ENCODE results near the gene PPP1R3F. TPM values are rescaled to one million over a fixed set of nuclear protein-coding genes. Genes with fewer than 3 reads are reported as not detected.
A peak's percentile ranks its signal among the peaks of the same experiment; 100 is the strongest.

PPP1R3F gene
- total RNA-seq, 1 donor from 2014 or later: 16.1 TPM

GRCh38 chrX:49264460-49264859 lies 5.1 kb upstream of the PPP1R3F start, which contains the start of gene FOXP3:
Gene FOXP3 (minus strand): TSS chrX:49264710. CDS start chrX:49258505, 6,205 bp downstream.
- Mint-ChIP-seq H3K9me3 (ENCODE audit: unreplicated experiment) (peaks cover 15% of the 10 kb centered on the region), H3K27ac (ENCODE audit: unreplicated experiment) (peak within 1 kb of the TSS; percentile 28), H3K4me3 (ENCODE audit: unreplicated experiment) (no peak within 1 kb of the TSS), H3K36me3 (ENCODE audit: unreplicated experiment) (no peaks in the 10 kb centered on the region), H3K4me1 (ENCODE audit: low read depth, unreplicated experiment) (peaks cover 11% of the 10 kb centered on the region), H3K27me3 (ENCODE audit: unreplicated experiment) (peaks cover 5% of the 10 kb centered on the region)
- no peak for DNase-seq
- TF ChIP-seq, protein P1, sequence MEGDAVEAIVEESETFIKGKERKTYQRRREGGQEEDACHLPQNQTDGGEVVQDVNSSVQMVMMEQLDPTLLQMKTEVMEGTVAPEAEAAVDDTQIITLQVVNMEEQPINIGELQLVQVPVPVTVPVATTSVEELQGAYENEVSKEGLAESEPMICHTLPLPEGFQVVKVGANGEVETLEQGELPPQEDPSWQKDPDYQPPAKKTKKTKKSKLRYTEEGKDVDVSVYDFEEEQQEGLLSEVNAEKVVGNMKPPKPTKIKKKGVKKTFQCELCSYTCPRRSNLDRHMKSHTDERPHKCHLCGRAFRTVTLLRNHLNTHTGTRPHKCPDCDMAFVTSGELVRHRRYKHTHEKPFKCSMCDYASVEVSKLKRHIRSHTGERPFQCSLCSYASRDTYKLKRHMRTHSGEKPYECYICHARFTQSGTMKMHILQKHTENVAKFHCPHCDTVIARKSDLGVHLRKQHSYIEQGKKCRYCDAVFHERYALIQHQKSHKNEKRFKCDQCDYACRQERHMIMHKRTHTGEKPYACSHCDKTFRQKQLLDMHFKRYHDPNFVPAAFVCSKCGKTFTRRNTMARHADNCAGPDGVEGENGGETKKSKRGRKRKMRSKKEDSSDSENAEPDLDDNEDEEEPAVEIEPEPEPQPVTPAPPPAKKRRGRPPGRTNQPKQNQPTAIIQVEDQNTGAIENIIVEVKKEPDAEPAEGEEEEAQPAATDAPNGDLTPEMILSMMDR (IDR thresholded peaks at IDR 0.05; ENCODE audit: partially characterized antibody, unreplicated experiment): no peak

DNA sequence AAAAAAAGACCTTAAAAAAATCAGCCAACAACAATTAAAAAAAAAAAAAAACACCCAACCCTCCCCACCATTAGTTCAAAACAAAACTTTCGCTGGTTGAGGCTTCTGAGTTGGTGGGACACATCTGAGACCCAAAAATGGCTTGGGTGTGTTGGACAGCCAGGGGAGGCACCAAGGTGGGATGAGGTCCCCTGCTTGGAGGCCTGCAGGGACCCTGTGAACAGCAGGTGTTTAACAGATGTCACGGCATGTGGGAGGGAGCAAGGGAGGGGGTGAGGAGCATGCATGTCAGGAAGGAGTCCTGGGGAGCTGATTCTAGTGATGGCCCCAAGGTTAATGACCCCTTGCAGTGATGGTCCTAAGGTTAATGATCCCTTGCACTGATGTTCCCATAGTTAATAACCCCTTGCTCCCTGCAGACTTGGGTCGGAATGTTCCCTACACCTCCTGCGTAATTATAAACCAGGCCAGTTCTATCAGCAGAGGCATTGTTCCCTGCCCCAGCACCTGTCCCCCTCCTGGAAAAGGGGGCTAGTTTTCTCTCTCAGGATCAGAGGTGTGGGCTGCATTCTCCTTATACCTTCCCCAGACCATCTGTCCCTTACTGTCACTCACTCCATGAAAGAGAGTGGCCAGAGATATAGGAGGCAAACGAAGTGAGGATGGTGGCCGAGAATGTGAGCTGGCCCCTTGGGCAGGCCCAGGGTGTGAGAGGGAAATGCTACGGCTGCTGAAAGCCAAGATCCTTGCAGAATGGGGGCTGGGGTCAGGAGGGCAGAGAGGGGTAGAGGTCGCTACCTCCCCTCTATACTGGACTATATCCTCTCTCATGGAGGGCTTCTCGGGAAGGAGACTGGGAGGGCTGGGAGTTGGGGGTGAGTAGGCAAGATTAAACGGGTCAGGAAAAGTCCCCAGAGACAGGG lies 2.8 kb upstream of the PPP1R3F start:
- Mint-ChIP-seq H3K36me3 (ENCODE audit: unreplicated experiment) (no peaks in the 10 kb centered on the region), H3K4me3 (ENCODE audit: unreplicated experiment) (peak overlapping the region; percentile 100), H3K27ac (ENCODE audit: unreplicated experiment) (peak overlapping the region; percentile 100), H3K9me3 (ENCODE audit: unreplicated experiment) (peaks cover 15% of the 10 kb centered on the region), H3K27me3 (ENCODE audit: unreplicated experiment) (peaks cover 9% of the 10 kb centered on the region), H3K4me1 (ENCODE audit: low read depth, unreplicated experiment) (peaks cover 14% of the 10 kb centered on the region)
- TF ChIP-seq, protein P1 (IDR thresholded peaks at IDR 0.05; ENCODE audit: partially characterized antibody, unreplicated experiment): no peak
- no peak for DNase-seq

- TF ChIP-seq, protein P1 (IDR thresholded peaks at IDR 0.05; ENCODE audit: partially characterized antibody, unreplicated experiment): no peak
- DNase-seq: no peak
- H3K27me3 Mint-ChIP-seq (ENCODE audit: unreplicated experiment): peaks cover 9% of the 10 kb centered on the region
- peak overlapping the region; percentile 100 for H3K4me3 Mint-ChIP-seq (ENCODE audit: unreplicated experiment)
- peak overlapping the region; percentile 100 for H3K27ac Mint-ChIP-seq (ENCODE audit: unreplicated experiment)
- H3K4me1 Mint-ChIP-seq (ENCODE audit: low read depth, unreplicated experiment): peaks cover 21% of the 10 kb centered on the region
- H3K9me3 Mint-ChIP-seq (ENCODE audit: unreplicated experiment): peaks cover 14% of the 10 kb centered on the region
- H3K36me3 Mint-ChIP-seq (ENCODE audit: unreplicated experiment): no peaks in the 10 kb centered on the region
Measured at GRCh38 chrX:49268702-49269009, 937 bp upstream of the PPP1R3F start.

DNA sequence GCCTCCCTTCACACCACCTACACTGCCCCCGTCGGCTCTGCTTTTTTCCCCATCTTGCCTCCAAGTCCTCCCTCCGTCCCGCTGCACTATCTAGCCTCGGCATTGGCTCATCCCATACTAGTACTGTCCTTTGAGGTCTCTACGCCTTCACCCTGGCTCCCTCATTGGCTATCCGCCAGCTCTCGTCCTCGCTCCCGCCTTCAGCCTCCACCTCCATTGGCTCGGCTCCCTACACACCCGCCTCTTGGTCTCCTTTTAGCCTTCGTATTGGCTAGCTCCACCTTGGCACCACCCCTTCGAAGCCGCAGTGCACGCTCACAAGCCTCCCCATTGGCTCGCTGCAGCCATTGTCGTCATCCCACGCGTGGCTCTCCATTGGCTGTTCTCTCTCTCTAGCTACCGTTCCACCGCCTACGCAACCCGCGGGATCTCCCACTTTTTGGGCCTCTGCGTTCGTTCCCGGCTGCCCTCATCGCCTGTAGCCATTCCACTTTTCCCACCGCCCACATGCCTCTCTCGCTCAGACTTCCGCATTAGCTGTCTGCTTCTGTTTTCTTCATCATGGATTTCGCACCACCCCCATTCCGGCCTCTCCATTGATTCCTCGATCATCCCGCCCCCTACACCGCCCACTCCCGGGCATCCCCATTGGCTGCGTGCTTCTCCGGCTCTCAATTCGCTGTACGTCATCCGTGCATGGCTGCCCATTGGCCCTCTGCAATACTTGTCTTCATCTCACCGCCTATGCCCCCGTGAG lies 405 bp upstream of the PPP1R3F start:
- Mint-ChIP-seq H3K9me3 (ENCODE audit: unreplicated experiment) (peaks cover 14% of the 10 kb centered on the region), H3K27ac (ENCODE audit: unreplicated experiment) (peak overlapping the region; percentile 100), H3K36me3 (ENCODE audit: unreplicated experiment) (no peaks in the 10 kb centered on the region)

More for the DNA sequence above, 405 bp upstream of the PPP1R3F start:
- Mint-ChIP-seq H3K4me1 (ENCODE audit: low read depth, unreplicated experiment) (peaks cover 21% of the 10 kb centered on the region), H3K27me3 (ENCODE audit: unreplicated experiment) (peaks cover 9% of the 10 kb centered on the region), H3K4me3 (ENCODE audit: unreplicated experiment) (peak overlapping the region; percentile 100)
- peak; percentile 85 for DNase-seq
- TF ChIP-seq, protein P1 (IDR thresholded peaks at IDR 0.05; ENCODE audit: partially characterized antibody, unreplicated experiment): no peak

Data from glutamatergic neuron (in vitro differentiated cells).